Epithelial cell of esophagus (primary cell): ENCODE measurements around the gene STIMATE.

ENCODE experiments used
- DNase-seq: peaks from one replicate; pipeline ENCODE4 v3.0.0; 2010; ENCODE audit warnings: low read depth
- H3K4me3 ChIP-seq: 2 replicates; pipeline ENCODE4 v1.5.1; 2011; ENCODE audit warnings: mild to moderate bottlenecking, low read length, control low read depth
- TF ChIP-seq, protein P1 (sequence below): IDR thresholded peaks from 2 replicates; pipeline ENCODE4 v1.5.1; 2011; ENCODE audit warnings: low read depth, mild to moderate bottlenecking, low read length, control low read depth, inconsistent platforms; ENCODE audit not compliant: insufficient read depth; ENCODE audit errors: missing control alignments

STIMATE gene

DNA sequence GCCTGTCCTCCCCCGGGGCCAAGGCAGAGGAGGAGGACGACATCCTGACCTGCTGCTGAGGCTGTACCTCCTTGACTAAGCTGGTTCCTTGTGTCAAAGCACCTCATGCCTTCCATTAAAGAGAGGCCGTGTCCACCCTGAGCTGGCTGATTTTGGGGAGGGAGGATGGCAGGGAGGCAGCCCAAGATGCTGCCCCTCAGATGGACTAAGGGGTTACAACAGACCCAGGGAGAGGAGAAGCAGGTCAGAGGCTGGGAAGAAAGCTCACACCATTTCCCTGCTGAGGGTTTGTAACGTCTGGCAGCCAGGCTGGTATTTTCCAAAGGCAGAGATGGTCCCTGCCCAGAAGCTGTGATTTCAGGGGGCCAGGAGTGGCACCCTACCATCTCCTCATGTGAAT, 105.4 kb downstream of the STIMATE start:
- TF ChIP-seq, protein P1, sequence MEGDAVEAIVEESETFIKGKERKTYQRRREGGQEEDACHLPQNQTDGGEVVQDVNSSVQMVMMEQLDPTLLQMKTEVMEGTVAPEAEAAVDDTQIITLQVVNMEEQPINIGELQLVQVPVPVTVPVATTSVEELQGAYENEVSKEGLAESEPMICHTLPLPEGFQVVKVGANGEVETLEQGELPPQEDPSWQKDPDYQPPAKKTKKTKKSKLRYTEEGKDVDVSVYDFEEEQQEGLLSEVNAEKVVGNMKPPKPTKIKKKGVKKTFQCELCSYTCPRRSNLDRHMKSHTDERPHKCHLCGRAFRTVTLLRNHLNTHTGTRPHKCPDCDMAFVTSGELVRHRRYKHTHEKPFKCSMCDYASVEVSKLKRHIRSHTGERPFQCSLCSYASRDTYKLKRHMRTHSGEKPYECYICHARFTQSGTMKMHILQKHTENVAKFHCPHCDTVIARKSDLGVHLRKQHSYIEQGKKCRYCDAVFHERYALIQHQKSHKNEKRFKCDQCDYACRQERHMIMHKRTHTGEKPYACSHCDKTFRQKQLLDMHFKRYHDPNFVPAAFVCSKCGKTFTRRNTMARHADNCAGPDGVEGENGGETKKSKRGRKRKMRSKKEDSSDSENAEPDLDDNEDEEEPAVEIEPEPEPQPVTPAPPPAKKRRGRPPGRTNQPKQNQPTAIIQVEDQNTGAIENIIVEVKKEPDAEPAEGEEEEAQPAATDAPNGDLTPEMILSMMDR = no peak
- DNase-seq = no peak
- no peak overlapping the region for H3K4me3 ChIP-seq

DNA sequence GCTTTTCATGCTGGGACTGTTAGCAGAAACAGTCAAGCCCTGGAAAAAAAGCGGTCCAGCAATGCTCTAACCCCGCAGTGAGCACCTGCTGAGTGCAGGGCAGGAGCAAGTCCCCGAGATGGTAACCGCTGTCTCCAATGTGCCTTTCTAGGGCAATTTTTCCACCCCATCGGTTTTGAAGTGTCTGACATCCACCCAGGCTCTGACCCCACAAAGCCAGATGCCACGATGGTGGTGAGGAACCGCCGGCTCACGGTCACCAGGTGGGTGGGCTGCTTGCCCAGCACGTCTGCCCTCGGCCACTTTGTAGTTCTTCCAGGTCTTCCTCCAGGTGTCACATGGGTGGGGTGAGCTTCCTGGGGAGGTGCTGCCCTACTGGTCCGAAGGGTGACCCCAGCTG, 106.0 kb downstream of the STIMATE start:
- H3K4me3 ChIP-seq = no peak overlapping the region
- TF ChIP-seq, protein P1 = no peak
- DNase-seq = no peak

DNA sequence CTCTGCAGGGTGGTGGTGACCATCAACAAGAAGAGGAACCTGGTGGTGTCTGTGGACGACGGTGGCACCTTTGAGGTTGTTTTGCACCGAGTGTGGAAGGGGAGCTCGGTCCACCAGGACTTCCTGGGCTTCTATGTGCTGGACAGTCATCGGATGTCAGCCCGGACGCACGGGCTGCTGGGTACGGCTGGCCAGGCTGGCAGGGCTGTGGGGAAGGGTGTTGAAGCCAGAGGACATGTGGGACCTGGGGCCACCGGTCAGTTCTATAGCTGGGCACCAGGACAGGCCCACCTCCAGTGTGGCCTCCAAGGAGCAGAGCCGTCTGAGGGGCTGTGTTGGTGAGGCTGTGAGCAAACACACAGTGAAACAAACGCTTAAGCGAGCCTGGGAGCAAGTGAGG, 106.6 kb downstream of the STIMATE start:
- TF ChIP-seq, protein P1 = no peak
- H3K4me3 ChIP-seq = no peak overlapping the region
- DNase-seq = no peak

DNA sequence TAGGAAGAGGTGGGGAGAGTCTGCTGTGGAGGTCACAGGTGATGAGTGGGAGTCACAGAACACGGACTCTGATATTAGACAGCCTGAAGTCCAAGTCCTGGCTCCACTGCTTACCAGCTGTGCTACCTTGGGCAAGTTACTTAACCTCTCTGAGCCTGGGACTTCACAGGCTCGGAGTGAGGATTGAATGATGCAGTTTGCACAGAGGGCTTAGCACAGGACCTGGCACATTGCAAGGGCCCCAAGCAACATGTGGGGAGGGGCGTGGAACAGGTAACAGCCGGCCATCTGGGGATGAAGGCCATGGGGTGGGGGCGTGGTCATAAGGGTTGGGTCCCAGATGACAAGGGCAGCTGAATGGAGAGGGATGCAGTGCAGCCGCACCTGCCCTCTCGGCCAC, 107.0 kb downstream of the STIMATE start:
- H3K4me3 ChIP-seq = no peak overlapping the region
- no peak for DNase-seq
- TF ChIP-seq, protein P1 = no peak

DNA sequence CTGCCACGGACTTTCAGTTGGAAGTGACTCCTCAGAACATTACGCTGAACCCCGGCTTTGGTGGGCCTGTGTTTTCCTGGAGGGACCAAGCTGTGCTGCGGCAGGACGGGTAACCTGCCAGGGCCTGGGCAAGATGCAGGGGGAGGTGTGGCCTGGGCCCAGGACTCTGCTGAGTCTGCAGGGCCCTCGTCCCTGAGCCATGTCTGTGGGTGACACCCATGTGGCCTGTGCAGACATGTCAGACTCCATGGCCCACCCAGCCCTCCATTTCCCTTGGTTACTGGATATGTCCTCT, 107.7 kb downstream of the STIMATE start:
- H3K4me3 ChIP-seq = no peak overlapping the region
- TF ChIP-seq, protein P1 = no peak
- DNase-seq = no peak

DNA sequence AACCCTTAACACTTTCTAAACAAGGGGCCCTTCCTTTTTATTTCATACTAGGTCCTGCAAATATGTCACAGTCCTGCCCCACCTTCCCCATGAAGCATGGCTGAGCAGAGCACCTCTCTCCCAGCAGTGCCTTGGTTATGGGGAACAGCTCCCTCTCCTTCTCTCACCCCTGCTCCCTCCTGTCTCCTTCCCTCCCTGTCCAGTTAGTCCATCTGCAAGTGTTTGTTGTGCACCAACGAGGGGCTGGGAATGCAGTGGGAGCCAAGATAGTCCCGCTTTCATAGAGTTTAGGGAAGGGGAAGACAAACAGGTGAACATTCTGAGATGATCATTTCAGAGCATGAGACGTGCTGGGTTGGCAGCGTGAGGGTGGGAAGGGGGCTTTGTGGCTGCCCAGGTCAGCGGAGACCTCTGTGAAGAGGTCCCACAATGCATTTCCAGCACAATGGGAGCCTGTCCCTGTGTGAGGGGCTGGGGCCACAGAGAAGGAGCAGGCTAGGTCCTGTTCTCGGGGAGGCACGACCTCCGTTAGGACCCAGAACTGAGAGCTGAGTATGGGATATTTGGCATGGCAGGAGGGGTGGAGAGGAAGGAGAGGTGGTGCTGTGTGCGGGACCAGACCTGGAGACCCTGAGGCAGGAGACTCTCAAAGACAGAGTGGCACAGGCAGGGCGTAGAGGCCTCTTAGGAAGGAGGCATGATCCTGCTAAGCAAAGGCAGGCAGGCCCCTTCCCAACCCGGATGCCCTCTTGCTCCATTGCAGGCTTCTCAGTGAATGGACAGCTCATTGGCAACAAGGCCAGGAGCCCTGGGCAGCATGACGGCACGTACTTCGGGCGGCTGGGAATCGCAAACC, 108.2 kb downstream of the STIMATE start:
- H3K4me3 ChIP-seq = no peak overlapping the region
- no peak for DNase-seq
- TF ChIP-seq, protein P1 = no peak
